HepG2 (cell line): Measurements from ENCODE around the gene SEC24B. TPM values are rescaled to one million over a fixed set of nuclear protein-coding genes. Genes with fewer than 3 reads are reported as not detected.

Experiments used
- GATA4 ChIP-seq: sonication (generic); IDR thresholded peaks from 2 replicates; pipeline ENCODE4 v1.6.1; 2016; ENCODE audit warnings: antibody characterized with exemption, low read depth, borderline replicate concordance
- GPN1 ChIP-seq: sonication (generic); formaldehyde crosslinking; IDR thresholded peaks from 2 replicates; pipeline ENCODE4 v1.5.1; 2020; ENCODE audit warnings: missing genetic modification reagents, borderline replicate concordance
- TGIF2 ChIP-seq: IDR thresholded peaks from 2 replicates; pipeline ENCODE4 v1.6.1; 2016; ENCODE audit warnings: control low read depth, missing compliant biosample characterization
- ZNF260 ChIP-seq: sonication (generic); formaldehyde crosslinking; IDR thresholded peaks from 2 replicates; pipeline ENCODE4 v1.4.0; 2020; ENCODE audit warnings: missing genetic modification reagents, low read depth, mild to moderate bottlenecking, borderline replicate concordance
- ZNF672 ChIP-seq: sonication (generic); formaldehyde crosslinking; IDR thresholded peaks from 2 replicates; pipeline ENCODE4 v1.8.1; 2022; ENCODE audit warnings: missing genetic modification reagents
- ZNF709 ChIP-seq: sonication (generic); formaldehyde crosslinking; IDR thresholded peaks from 2 replicates; pipeline ENCODE4 v1.5.0; 2020; ENCODE audit warnings: mild to moderate bottlenecking, missing genetic modification reagents
- ZNF878 ChIP-seq: sonication (generic); formaldehyde crosslinking; IDR thresholded peaks from 2 replicates; pipeline ENCODE4 v1.8.1; 2023; ENCODE audit warnings: mild to moderate bottlenecking, missing genetic modification reagents, moderate library complexity
- ZNF891 ChIP-seq: sonication (generic); formaldehyde crosslinking; IDR thresholded peaks from 2 replicates; pipeline ENCODE4 v1.5.0; 2020; ENCODE audit warnings: mild to moderate bottlenecking, missing genetic modification reagents
- polyA plus RNA-seq, 8 experiments: library from polyadenylated mRNA; depleted of rRNA in 3 of 8; stranded (reverse) in 7 of 8; unstranded in 1 of 8; fragments of >200 nt; fragmentation: Illumina TruSeq in 4 of 8; extraction: Trizol in 4 of 8; gene quantifications; 2 replicates each; pipeline versions ENCODE4 v1.2.1 to v1.2.3, GENCODE V29; 2011 to 2016; ENCODE audit warnings: low read depth in 4 of 8, missing spikeins in 1 of 8, mixed read lengths in 1 of 8; ENCODE audit not compliant: insufficient read depth in 1 of 8
- total RNA-seq, 5 experiments: library from RNA; depleted of rRNA; stranded (reverse); fragments of >200 nt; fragmentation: Illumina TruSeq; extraction: Trizol; gene quantifications; 2 replicates each; pipeline ENCODE4 v1.2.3, GENCODE V29; 2016; ENCODE audit warnings: low read depth in 1 of 5
- TF ChIP-seq, protein P1 (sequence below): IDR thresholded peaks from 2 replicates; pipeline ENCODE4 v1.6.1; 2016; ENCODE audit warnings: control low read depth
- TF ChIP-seq, protein P2 (sequence below): sonication (generic); formaldehyde crosslinking; IDR thresholded peaks from 2 replicates; pipeline ENCODE4 v1.4.0; 2020; ENCODE audit warnings: low read depth, missing genetic modification reagents
- TF ChIP-seq, protein P3 (sequence below): sonication (generic); formaldehyde crosslinking; IDR thresholded peaks from 2 replicates; pipeline ENCODE4 v1.5.1; 2020; ENCODE audit warnings: mild to moderate bottlenecking, missing genetic modification reagents, borderline replicate concordance
- TF ChIP-seq, protein P4 (sequence below): sonication (generic); formaldehyde crosslinking; IDR thresholded peaks from 2 replicates; pipeline ENCODE4 v1.8.0; 2022; ENCODE audit warnings: missing genetic modification reagents, mild to moderate bottlenecking, inconsistent platforms, borderline replicate concordance
- TF ChIP-seq, protein P5 (sequence below): sonication (generic); formaldehyde crosslinking; IDR thresholded peaks from 2 replicates; pipeline ENCODE4 v1.5.0; 2020; ENCODE audit warnings: mild to moderate bottlenecking, missing genetic modification reagents
- TF ChIP-seq, protein P6 (sequence below): sonication (generic); formaldehyde crosslinking; IDR thresholded peaks from 2 replicates; pipeline ENCODE4 v1.4.0; 2020; ENCODE audit warnings: missing genetic modification reagents

Gene SEC24B
- total and polyA plus RNA-seq, 2 of the 13 experiments (the other 11 are each of a cell fraction or from before 2014, with no cell fraction given): 14.6 to 39.0 TPM

DNA sequence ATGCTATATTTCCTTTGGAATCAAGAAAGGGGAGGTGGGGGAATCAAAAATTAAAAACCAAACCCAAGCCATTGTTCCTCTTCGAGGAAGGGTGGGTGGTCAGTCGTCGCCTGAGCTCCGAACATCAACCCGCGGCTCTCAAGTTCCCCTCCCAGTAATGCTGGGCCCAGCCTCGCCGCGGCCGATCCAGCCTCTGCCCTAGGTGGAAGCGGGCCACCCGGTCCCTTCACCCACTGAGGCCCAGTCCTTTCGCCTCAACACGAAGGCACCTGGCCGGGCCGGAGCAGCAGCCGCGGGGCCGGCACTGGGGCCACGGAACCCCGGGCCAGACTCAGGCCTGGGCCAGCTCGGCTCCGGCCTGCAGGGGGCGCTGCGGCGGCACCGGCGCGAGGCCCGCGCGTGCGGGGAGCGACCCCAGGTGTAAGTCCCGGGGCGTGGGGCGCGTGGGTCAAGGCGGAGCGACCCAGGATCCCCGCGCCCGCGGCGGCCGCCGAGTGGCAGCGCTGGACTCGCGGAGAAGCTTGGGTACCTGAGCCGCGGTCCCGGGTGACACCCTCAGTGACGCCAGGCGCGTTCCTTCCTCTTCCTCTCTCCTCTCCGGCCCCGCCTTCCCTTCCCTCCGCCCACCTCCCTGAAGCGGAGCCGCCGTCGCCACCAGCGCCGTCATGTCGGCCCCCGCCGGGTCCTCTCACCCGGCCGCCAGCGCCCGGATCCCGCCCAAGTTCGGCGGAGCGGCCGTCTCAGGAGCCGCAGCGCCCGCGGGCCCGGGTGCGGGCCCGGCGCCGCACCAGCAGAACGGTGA is at the start of gene SEC24B (continued):
- TF ChIP-seq, protein P1, sequence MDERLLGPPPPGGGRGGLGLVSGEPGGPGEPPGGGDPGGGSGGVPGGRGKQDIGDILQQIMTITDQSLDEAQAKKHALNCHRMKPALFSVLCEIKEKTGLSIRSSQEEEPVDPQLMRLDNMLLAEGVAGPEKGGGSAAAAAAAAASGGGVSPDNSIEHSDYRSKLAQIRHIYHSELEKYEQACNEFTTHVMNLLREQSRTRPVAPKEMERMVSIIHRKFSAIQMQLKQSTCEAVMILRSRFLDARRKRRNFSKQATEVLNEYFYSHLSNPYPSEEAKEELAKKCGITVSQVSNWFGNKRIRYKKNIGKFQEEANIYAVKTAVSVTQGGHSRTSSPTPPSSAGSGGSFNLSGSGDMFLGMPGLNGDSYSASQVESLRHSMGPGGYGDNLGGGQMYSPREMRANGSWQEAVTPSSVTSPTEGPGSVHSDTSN: no peak
- no peak for TF ChIP-seq ZNF878 (CRISPR knock-in tag)
- no peak for TF ChIP-seq ZNF672 (CRISPR knock-in tag)
- TF ChIP-seq, protein P2, sequence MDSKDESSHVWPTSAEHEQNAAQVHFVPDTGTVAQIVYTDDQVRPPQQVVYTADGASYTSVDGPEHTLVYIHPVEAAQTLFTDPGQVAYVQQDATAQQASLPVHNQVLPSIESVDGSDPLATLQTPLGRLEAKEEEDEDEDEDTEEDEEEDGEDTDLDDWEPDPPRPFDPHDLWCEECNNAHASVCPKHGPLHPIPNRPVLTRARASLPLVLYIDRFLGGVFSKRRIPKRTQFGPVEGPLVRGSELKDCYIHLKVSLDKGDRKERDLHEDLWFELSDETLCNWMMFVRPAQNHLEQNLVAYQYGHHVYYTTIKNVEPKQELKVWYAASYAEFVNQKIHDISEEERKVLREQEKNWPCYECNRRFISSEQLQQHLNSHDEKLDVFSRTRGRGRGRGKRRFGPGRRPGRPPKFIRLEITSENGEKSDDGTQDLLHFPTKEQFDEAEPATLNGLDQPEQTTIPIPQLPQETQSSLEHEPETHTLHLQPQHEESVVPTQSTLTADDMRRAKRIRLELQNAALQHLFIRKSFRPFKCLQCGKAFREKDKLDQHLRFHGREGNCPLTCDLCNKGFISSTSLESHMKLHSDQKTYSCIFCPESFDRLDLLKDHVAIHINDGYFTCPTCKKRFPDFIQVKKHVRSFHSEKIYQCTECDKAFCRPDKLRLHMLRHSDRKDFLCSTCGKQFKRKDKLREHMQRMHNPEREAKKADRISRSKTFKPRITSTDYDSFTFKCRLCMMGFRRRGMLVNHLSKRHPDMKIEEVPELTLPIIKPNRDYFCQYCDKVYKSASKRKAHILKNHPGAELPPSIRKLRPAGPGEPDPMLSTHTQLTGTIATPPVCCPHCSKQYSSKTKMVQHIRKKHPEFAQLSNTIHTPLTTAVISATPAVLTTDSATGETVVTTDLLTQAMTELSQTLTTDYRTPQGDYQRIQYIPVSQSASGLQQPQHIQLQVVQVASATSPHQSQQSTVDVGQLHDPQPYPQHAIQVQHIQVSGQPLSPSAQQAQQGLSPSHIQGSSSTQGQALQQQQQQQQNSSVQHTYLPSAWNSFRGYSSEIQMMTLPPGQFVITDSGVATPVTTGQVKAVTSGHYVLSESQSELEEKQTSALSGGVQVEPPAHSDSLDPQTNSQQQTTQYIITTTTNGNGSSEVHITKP (CRISPR knock-in tag): no peak
- no peak for TF ChIP-seq ZNF260 (CRISPR knock-in tag)
- TF ChIP-seq ZNF891 (CRISPR knock-in tag): 0 out of 2 replicates have a peak, but pooled peaks have one; percentile 23
- TF ChIP-seq ZNF709 (CRISPR knock-in tag): peak; percentile 68; the same call in 1 of the 2 replicates
- TF ChIP-seq, protein P3, sequence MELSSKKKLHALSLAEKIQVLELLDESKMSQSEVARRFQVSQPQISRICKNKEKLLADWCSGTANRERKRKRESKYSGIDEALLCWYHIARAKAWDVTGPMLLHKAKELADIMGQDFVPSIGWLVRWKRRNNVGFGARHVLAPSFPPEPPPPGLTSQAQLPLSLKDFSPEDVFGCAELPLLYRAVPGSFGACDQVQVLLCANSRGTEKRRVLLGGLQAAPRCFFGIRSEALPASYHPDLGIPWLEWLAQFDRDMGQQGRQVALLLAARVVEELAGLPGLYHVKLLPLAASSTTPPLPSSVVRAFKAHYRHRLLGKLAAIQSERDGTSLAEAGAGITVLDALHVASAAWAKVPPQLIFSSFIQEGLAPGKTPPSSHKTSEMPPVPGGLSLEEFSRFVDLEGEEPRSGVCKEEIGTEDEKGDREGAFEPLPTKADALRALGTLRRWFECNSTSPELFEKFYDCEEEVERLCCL (CRISPR knock-in tag): no peak
- TF ChIP-seq, protein P4, sequence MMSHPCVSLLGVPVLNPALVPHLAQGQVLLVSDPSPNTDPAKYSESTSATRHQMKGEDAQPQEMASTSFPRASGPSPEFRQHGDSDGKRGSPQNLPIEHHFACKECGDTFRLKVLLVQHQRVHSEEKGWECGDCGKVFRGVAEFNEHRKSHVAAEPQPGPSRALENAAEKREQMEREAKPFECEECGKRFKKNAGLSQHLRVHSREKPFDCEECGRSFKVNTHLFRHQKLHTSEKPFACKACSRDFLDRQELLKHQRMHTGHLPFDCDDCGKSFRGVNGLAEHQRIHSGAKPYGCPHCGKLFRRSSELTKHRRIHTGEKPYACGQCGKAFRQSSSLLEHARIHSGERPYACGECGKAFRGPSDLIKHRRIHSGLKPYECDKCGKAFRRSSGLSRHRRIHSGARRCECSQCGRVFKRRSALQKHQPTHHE (CRISPR knock-in tag): no peak
- no peak for TF ChIP-seq TGIF2 (CRISPR knock-in tag)
- TF ChIP-seq GPN1 (CRISPR knock-in tag): no peak
- peak; percentile 30; the same call in 1 of the 2 replicates for TF ChIP-seq GATA4
- TF ChIP-seq, protein P5, sequence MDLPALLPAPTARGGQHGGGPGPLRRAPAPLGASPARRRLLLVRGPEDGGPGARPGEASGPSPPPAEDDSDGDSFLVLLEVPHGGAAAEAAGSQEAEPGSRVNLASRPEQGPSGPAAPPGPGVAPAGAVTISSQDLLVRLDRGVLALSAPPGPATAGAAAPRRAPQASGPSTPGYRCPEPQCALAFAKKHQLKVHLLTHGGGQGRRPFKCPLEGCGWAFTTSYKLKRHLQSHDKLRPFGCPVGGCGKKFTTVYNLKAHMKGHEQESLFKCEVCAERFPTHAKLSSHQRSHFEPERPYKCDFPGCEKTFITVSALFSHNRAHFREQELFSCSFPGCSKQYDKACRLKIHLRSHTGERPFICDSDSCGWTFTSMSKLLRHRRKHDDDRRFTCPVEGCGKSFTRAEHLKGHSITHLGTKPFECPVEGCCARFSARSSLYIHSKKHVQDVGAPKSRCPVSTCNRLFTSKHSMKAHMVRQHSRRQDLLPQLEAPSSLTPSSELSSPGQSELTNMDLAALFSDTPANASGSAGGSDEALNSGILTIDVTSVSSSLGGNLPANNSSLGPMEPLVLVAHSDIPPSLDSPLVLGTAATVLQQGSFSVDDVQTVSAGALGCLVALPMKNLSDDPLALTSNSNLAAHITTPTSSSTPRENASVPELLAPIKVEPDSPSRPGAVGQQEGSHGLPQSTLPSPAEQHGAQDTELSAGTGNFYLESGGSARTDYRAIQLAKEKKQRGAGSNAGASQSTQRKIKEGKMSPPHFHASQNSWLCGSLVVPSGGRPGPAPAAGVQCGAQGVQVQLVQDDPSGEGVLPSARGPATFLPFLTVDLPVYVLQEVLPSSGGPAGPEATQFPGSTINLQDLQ (CRISPR knock-in tag): no peak
- TF ChIP-seq, protein P6, sequence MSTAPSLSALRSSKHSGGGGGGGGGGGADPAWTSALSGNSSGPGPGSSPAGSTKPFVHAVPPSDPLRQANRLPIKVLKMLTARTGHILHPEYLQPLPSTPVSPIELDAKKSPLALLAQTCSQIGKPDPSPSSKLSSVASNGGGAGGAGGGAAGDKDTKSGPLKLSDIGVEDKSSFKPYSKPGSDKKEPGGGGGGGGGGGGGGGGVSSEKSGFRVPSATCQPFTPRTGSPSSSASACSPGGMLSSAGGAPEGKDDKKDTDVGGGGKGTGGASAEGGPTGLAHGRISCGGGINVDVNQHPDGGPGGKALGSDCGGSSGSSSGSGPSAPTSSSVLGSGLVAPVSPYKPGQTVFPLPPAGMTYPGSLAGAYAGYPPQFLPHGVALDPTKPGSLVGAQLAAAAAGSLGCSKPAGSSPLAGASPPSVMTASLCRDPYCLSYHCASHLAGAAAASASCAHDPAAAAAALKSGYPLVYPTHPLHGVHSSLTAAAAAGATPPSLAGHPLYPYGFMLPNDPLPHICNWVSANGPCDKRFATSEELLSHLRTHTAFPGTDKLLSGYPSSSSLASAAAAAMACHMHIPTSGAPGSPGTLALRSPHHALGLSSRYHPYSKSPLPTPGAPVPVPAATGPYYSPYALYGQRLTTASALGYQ (CRISPR knock-in tag): no peak
